K562 (cell line): Measurements from ENCODE around the gene SESN2. TPM values are rescaled to one million over a fixed set of nuclear protein-coding genes. Genes with fewer than 3 reads are reported as not detected.

ENCODE experiments used
- CTCF ChIP-seq, 3 experiments: IDR thresholded peaks in 2 of 3; conservative IDR thresholded peaks in 1 of 3; 2 replicates each; pipeline ENCODE4 v1.5.1; 2011 to 2012; ENCODE audit warnings: low read length in 3 of 3, mild to moderate bottlenecking in 3 of 3, control low read depth in 2 of 3, improper control_type of control experiment in 1 of 3, inconsistent platforms in 1 of 3, low read depth in 1 of 3, mixed read lengths in 1 of 3, moderate library complexity in 1 of 3; ENCODE audit not compliant: insufficient read depth in 2 of 3
- DDX20 ChIP-seq: fragments of 450-650 bp; IDR thresholded peaks from 2 replicates; pipeline ENCODE4 v1.6.1; 2016; ENCODE audit warnings: missing genetic modification characterization, low read depth, mild to moderate bottlenecking, missing compliant biosample characterization, moderate library complexity
- DMBX1 ChIP-seq: fragments of 250-450 bp; sonication (Bioruptor Pico); IDR thresholded peaks from 2 replicates; pipeline ENCODE4 v1.8.0; 2022; ENCODE audit warnings: inconsistent platforms, mild to moderate bottlenecking, moderate library complexity, borderline replicate concordance
- E2F8 ChIP-seq: fragments of 450-650 bp; IDR thresholded peaks from 2 replicates; pipeline ENCODE4 v1.7.1; 2018; ENCODE audit warnings: mild to moderate bottlenecking, low read depth; ENCODE audit not compliant: partially characterized antibody
- ETV1 ChIP-seq: fragments of 450-650 bp; conservative IDR thresholded peaks from 2 replicates; pipeline ENCODE4 v1.6.1; 2016; ENCODE audit warnings: missing genetic modification characterization, control low read depth, low read depth, missing compliant biosample characterization
- FOS ChIP-seq: IDR thresholded peaks from 3 replicates; pipeline ENCODE4 v1.6.1; 2011; ENCODE audit not compliant: insufficient read length; ENCODE audit errors: extremely low read depth
- FOXO4 ChIP-seq: fragments of 450-650 bp; formaldehyde crosslinking; IDR thresholded peaks from 2 replicates; pipeline ENCODE4 v1.4.0; 2020; ENCODE audit warnings: mild to moderate bottlenecking, moderate library complexity
- GTF2F1 ChIP-seq: IDR thresholded peaks from 2 replicates; pipeline ENCODE4 v1.6.1; 2011; ENCODE audit warnings: low read depth, low read length, improper control_type of control experiment
- HCFC1 ChIP-seq: IDR thresholded peaks from 2 replicates; pipeline ENCODE4 v1.6.1; 2012; ENCODE audit warnings: low read depth, low read length, improper control_type of control experiment
- MTA1 ChIP-seq: fragments of 450-650 bp; IDR thresholded peaks from 2 replicates; pipeline ENCODE4 v1.6.1; 2017; ENCODE audit warnings: borderline replicate concordance
- POLR2AphosphoS5 ChIP-seq: IDR thresholded peaks from 2 replicates; pipeline ENCODE4 v1.6.1; 2011; ENCODE audit warnings: mild to moderate bottlenecking, low read depth, low read length, moderate library complexity; ENCODE audit not compliant: control insufficient read depth, insufficient read depth
- PURB ChIP-seq: sonication (generic); formaldehyde crosslinking; IDR thresholded peaks from 2 replicates; pipeline ENCODE4 v1.9.0; 2021; ENCODE audit warnings: low read depth, mild to moderate bottlenecking, missing genetic modification reagents
- SMC3 ChIP-seq: conservative IDR thresholded peaks from 2 replicates; pipeline ENCODE4 v1.6.1; 2011; ENCODE audit warnings: low read depth, low read length, improper control_type of control experiment; ENCODE audit not compliant: insufficient read depth
- ZBTB2 ChIP-seq: fragments of 450-650 bp; IDR thresholded peaks from 2 replicates; pipeline ENCODE4 v1.6.1; 2016; ENCODE audit warnings: antibody characterized with exemption
- ZFP30 ChIP-seq: fragments of 250-450 bp; sonication (Bioruptor Pico); IDR thresholded peaks from 2 replicates; pipeline ENCODE4 v1.8.0; 2022; ENCODE audit warnings: moderate library complexity, mild to moderate bottlenecking, inconsistent platforms, borderline replicate concordance
- ZNF134 ChIP-seq: fragments of 250-450 bp; sonication (Bioruptor Pico); conservative IDR thresholded peaks from 2 replicates; pipeline ENCODE4 v1.4.0; 2020
- ZNF253 ChIP-seq: fragments of 250-450 bp; sonication (Bioruptor Pico); conservative IDR thresholded peaks from 2 replicates; pipeline ENCODE4 v1.6.1; 2021; ENCODE audit warnings: mild to moderate bottlenecking
- polyA plus RNA-seq, 8 experiments: library from polyadenylated mRNA; depleted of rRNA in 4 of 8; stranded (reverse) in 5 of 8; unstranded in 3 of 8; fragments of >200 nt; fragmentation: Nextera tagmentation in 2 of 8; fragmentation: Illumina TruSeq in 1 of 8; extraction: Ambion mirVana in 2 of 8; extraction: Trizol in 1 of 8; gene quantifications; 2 replicates each; pipeline versions ENCODE4 v1.2.1 to v1.2.3, GENCODE V29; 2011 to 2014; ENCODE audit warnings: inconsistent platforms in 1 of 8, missing spikeins in 1 of 8
- total RNA-seq, 7 experiments: library from RNA; depleted of rRNA in 6 of 7; stranded (reverse); fragments of >200 nt in 6 of 7; fragmentation: Illumina TruSeq in 2 of 7; extraction: Trizol in 2 of 7; gene quantifications; 2 replicates each; pipeline versions ENCODE4 v1.2.1 to v1.2.3, GENCODE V29; 2011 to 2021; ENCODE audit warnings: low replicate concordance in 1 of 7
- TF ChIP-seq, protein P1 (sequence below): fragments of 250-450 bp; sonication (Bioruptor Pico); IDR thresholded peaks from 2 replicates; pipeline ENCODE4 v1.8.0; 2022; ENCODE audit warnings: inconsistent platforms

SESN2 gene
- total and polyA plus RNA-seq, 9 of the 15 experiments (the other 6 are each of a cell fraction or from before 2014, with no cell fraction given): 3.7 to 71.3 (median 16.8) TPM

DNA sequence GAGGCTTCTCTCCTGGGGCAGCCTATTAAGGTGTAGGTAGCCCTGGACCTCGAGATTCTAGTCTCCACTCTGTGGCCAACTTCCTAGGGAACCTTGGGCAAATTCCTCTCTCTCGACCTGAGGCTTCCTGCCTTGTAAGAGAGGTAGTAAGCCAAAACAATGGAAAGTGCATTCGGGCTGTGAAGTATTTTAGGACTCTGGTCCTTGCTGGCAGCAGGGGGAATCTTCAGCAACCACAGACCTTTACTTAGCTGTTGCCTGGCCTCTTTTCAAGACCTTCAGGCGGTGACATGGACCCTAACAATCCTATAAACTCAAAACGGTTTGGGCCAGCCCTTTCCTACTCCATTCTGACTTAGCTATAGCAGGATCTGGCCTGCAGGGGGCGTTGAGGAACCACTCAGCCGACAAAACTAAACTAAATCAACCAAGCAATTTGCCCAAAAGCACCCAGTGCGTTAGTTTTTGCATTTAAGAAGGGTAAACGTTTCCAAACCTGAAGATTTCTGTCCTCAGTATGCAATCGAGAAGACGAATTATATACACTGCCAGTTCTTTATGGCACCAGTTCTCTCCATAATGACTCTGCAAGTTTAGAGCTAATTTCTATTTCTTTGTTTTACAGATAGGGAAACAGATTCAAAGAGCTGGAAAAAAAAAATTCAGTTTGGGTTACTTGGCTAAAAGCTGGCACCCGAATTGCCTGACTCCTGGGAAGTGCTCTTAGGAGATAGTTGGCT lies 10.9 kb upstream of the SESN2 start (continued):
- TF ChIP-seq CTCF (IDR thresholded peaks at IDR 0.05 in 2 of 3, conservative IDR thresholded peaks at IDR 0.05 in 1 of 3; ENCODE audit: insufficient read depth in 2 of 3, low read depth in 1 of 3, low read length in 3 of 3) (peak; percentile 88 to 99 (median 98)), FOS (no peak), PURB (no peak), FOXO4 (CRISPR knock-in tag) (no peak), POLR2AphosphoS5 (no peak), ZNF253 (CRISPR knock-in tag) (no peak), E2F8 (peak; percentile 24), DDX20 (tag) (no peak), ZFP30 (no peak), DMBX1 (CRISPR knock-in tag) (no peak), MTA1 (no peak), HCFC1 (no peak), SMC3 (peak; percentile 85), GTF2F1 (0 out of 2 replicates have a peak, but pooled peaks have one; percentile 13), ZBTB2 (no peak), ETV1 (tag) (no peak), ZNF134 (CRISPR knock-in tag) (no peak)
- TF ChIP-seq, protein P1, sequence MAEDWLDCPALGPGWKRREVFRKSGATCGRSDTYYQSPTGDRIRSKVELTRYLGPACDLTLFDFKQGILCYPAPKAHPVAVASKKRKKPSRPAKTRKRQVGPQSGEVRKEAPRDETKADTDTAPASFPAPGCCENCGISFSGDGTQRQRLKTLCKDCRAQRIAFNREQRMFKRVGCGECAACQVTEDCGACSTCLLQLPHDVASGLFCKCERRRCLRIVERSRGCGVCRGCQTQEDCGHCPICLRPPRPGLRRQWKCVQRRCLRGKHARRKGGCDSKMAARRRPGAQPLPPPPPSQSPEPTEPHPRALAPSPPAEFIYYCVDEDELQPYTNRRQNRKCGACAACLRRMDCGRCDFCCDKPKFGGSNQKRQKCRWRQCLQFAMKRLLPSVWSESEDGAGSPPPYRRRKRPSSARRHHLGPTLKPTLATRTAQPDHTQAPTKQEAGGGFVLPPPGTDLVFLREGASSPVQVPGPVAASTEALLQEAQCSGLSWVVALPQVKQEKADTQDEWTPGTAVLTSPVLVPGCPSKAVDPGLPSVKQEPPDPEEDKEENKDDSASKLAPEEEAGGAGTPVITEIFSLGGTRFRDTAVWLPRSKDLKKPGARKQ: peak; percentile 21; the same call in 1 of the 2 replicates
